Endothelial cell of umbilical vein (primary cell): ENCODE data around the gene PIM1.

Source experiments
- CTCF ChIP-seq, 2 donors: IDR thresholded peaks; 1 replicate in 1 of 2; 2 replicates in 1 of 2; pipeline ENCODE4 v1.5.1; 2011; ENCODE audit warnings: low read length in 2 of 2, mild to moderate bottlenecking in 2 of 2, moderate library complexity in 2 of 2, control low read depth in 1 of 2, inconsistent platforms in 1 of 2, low read depth in 1 of 2; ENCODE audit not compliant: insufficient read depth in 1 of 2; ENCODE audit errors: extremely low read depth in 1 of 2
- POLR2A ChIP-seq: IDR thresholded peaks from 2 replicates; pipeline ENCODE4 v1.6.1; 2012; ENCODE audit warnings: low read depth, mild to moderate bottlenecking, control low read depth, low read length

DNA sequence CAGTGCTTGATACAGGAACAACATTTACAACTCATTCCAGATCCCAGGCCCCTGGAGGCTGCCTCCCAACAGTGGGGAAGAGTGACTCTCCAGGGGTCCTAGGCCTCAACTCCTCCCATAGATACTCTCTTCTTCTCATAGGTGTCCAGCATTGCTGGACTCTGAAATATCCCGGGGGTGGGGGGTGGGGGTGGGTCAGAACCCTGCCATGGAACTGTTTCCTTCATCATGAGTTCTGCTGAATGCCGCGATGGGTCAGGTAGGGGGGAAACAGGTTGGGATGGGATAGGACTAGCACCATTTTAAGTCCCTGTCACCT, 4.2 kb downstream of the PIM1 start:
- TF ChIP-seq POLR2A (no peak), CTCF (IDR thresholded peaks at IDR 0.05; ENCODE audit: extremely low read depth in 1 of 2, insufficient read depth in 1 of 2, low read depth in 1 of 2, low read length in 2 of 2) (no peak)
